Muscle of leg (tissue), 11 donors: ENCODE results near the gene LCORL. TPM values are rescaled to one million over a fixed set of nuclear protein-coding genes. Genes with fewer than 3 reads are reported as not detected.

ENCODE experiments used
- DNase-seq: peaks from one replicate; pipeline ENCODE4 v3.0.0; 2013
- H3K27ac ChIP-seq: one replicate; pipeline ENCODE4 v1.5.1; 2013; ENCODE audit warnings: mild to moderate bottlenecking, low read length, control low read depth
- H3K27me3 ChIP-seq: one replicate; pipeline ENCODE4 v1.6.1; 2013; ENCODE audit warnings: low read length; ENCODE audit not compliant: control insufficient read depth, insufficient read depth
- H3K36me3 ChIP-seq: one replicate; pipeline ENCODE4 v1.6.1; 2013; ENCODE audit warnings: low read length; ENCODE audit not compliant: control insufficient read depth, insufficient read depth
- H3K4me1 ChIP-seq: one replicate; pipeline ENCODE4 v1.6.1; 2013; ENCODE audit warnings: low read length; ENCODE audit not compliant: control insufficient read depth, insufficient read depth
- H3K4me3 ChIP-seq: one replicate; pipeline ENCODE4 v1.5.1; 2013; ENCODE audit warnings: low read length, control low read depth
- H3K9me3 ChIP-seq: replicated peaks from 2 replicates; pipeline ENCODE4 v1.6.1; 2013; ENCODE audit warnings: low read depth, low read length; ENCODE audit not compliant: control insufficient read depth
- WGBS: methylation state at CpG from one replicate; pipeline ENCODE4 v1.1.5; 2013; ENCODE audit warnings: missing lambda C conversion rate; ENCODE audit not compliant: insufficient coverage; 5-methylcytosine and 5-hydroxymethylcytosine counted together
- polyA plus RNA-seq, 8 donors: library from polyadenylated mRNA; unstranded; fragments of 120-200 nt; gene quantifications; one replicate each; pipeline versions ENCODE4 v1.2.1 to v1.2.3, GENCODE V29; 2013; ENCODE audit warnings: inconsistent platforms in 1 of 8, low replicate concordance in 1 of 8; ENCODE audit not compliant: insufficient read length in 8 of 8, insufficient read depth in 1 of 8
- total RNA-seq: library from RNA; stranded (reverse); fragments of 120-200 nt; gene quantifications from one replicate; pipeline ENCODE4 v1.2.4, GENCODE V29; 2013

Gene LCORL
- total and polyA plus RNA-seq, 9 donors: 9.4 to 16.4 (median 10.5) TPM

DNA sequence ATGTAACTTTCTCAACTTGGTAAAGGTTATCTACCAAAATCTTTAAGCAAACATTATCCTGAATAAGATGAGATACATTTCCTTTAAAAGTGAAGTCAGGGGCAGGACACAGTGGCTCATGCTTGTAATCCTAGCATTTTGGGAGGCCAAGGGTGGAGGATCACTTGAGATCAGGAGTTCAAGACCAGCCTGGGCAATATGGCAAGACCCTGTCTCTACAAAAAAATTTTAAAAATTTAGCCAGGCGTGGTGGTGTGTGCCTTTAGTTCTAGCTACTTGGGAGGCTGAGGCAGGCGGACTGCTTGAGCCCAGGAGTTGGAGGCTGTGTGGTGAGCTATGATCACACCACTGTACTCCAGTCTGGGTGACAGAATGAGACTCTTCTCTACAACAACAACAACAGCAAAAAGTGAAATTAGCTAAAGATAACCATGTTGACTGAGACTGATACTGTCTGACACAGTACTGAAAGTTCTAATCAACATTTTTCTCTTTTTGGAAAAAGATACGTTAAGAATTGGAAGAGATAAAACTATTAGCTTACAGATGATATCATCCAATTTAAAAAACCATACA is 215.9 kb downstream of the LCORL start:
- H3K4me3 ChIP-seq: no peak overlapping the region
- no peaks in the 10 kb centered on the region for H3K9me3 ChIP-seq
- peaks cover 7% of the 10 kb centered on the region for H3K4me1 ChIP-seq
- DNase-seq: no peak
- H3K27me3 ChIP-seq: no peaks in the 10 kb centered on the region
- no CpG with 5 or more reads among the region's 3 CpGs for WGBS
- H3K27ac ChIP-seq: no peak overlapping the region
- H3K36me3 ChIP-seq: peaks cover 28% of the 10 kb centered on the region

GRCh38 chr4:17797808-17798207 is 223.7 kb downstream of the LCORL start:
- Histone ChIP-seq H3K27ac (no peak overlapping the region), H3K9me3 (no peaks in the 10 kb centered on the region), H3K27me3 (no peaks in the 10 kb centered on the region), H3K4me3 (no peak overlapping the region), H3K4me1 (no peaks in the 10 kb centered on the region), H3K36me3 (peaks cover 12% of the 10 kb centered on the region)
- no peak for DNase-seq
- no CpG with 5 or more reads among the region's 1 CpG for WGBS

DNA sequence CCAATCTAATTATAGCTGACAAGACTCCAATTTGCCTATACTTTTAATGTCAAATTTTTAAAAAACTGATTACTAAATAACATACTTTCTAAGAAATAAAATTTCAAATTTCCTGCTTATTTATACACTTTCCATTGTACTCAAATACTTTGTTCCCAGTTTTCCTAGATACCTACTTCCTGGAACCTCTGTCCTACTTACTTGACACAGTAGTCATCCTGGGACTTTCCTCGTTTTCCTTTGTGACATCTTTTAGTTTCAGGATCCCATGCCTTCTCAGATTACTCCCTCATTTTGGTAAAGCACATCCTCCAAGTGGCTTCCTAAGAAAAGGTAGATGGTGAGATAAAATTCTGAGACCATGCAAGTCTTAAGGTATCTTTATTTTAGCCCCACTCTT is 226.8 kb downstream of the LCORL start:
- Histone ChIP-seq H3K4me3 (no peak overlapping the region), H3K9me3 (no peaks in the 10 kb centered on the region), H3K36me3 (peaks cover 13% of the 10 kb centered on the region), H3K27ac (no peak overlapping the region), H3K27me3 (no peaks in the 10 kb centered on the region), H3K4me1 (no peaks in the 10 kb centered on the region)
- no peak for DNase-seq
- WGBS: 80% methylated on average over 1 of the region's 1 CpG

Other genes starting within 250 kb of the LCORL start
- gene FAM184B, start 240.1 kb downstream of the LCORL start, total RNA-seq: 5.1 TPM
- 1 to 10 TPM; 1.1 to 6.4 (median 3.6) TPM for gene FAM184B, start 240.1 kb downstream of the LCORL start, polyA plus RNA-seq
- 32.5 TPM for gene DCAF16, start 211.0 kb downstream of the LCORL start, total RNA-seq
- gene DCAF16, start 211.0 kb downstream of the LCORL start, polyA plus RNA-seq: 10 to 100 TPM; 18.1 to 41.0 (median 25.2) TPM
- gene NCAPG, start 210.8 kb downstream of the LCORL start, total RNA-seq: 13.6 TPM
- 10 to 100 TPM; 11.4 to 19.7 (median 15.6) TPM for gene NCAPG, start 210.8 kb downstream of the LCORL start, polyA plus RNA-seq